HCT116 (cell line): Measurements from ENCODE around the gene CWC27. TPM values are rescaled to one million over a fixed set of nuclear protein-coding genes. Genes with fewer than 3 reads are reported as not detected.

ENCODE experiments used
- ATAC-seq: fragments of 200-7000 bp; cut with Tn5 transposase; 2 replicates; pipeline ENCODE4 v1.9.1; 2020; ENCODE audit warnings: mild to moderate bottlenecking, moderate library complexity
- BruUV-seq: library from RNA; stranded (reverse); fragments of 400-500 nt; replicated peaks from 2 replicates; lab custom pipeline; 2021; lab: Mats Ljungman, UMichigan
- CTCF ChIA-PET: fragments of 300-600 bp; sonication (Branson Sonifier 250); formaldehyde crosslinking; loops from one replicate; lab custom pipeline; 2021; ENCODE audit warnings: antibody characterized with exemption; lab: Charles Lee
- POLR2A ChIA-PET: fragments of 300-600, 350-600 bp; sonication (Branson Sonifier 250); formaldehyde crosslinking; loops from one replicate; lab custom pipeline; 2021; ENCODE audit warnings: antibody characterized with exemption; lab: Charles Lee
- RAD21 ChIA-PET, 2 experiments: fragments of 300-600 bp; sonication (Branson Sonifier 250); formaldehyde crosslinking; loops; one replicate each; lab custom pipeline; 2023; ENCODE audit warnings: low total read pairs in 2 of 2; ENCODE audit not compliant: uncharacterized antibody in 2 of 2, unreplicated experiment in 2 of 2, low non-redundant PET in 1 of 2; lab: Charles Lee
- DNase-seq: peaks from one replicate; pipeline ENCODE4 v3.0.0-alpha.2; 2010; ENCODE audit warnings: low read depth, low spot score
- H2AFZ ChIP-seq: fragments of 200-600 bp; shearing (Covaris generic), sonication (generic); 2 replicates; pipeline ENCODE4 v1.6.1; 2017; ENCODE audit warnings: low read depth, mixed run types, mixed read lengths, antibody characterized with exemption, low read length; ENCODE audit not compliant: poor library complexity, severe bottlenecking
- H3K27ac ChIP-seq: 2 replicates; pipeline ENCODE4 v1.5.1; 2012; ENCODE audit warnings: low read depth, low read length
- H3K27me3 ChIP-seq: fragments of 200-600 bp; sonication (generic); 2 replicates; pipeline ENCODE4 v1.6.1; 2016; ENCODE audit warnings: mixed run types, low read length, mixed read lengths; ENCODE audit not compliant: insufficient read depth
- H3K36me3 ChIP-seq, 2 experiments: fragments of 200-500 bp in 1 of 2; fragments of 200-600 bp in 1 of 2; sonication (Bioruptor generic) in 1 of 2; sonication (generic) in 1 of 2; 2 replicates each; pipeline versions ENCODE4 v1.5.1 to v1.6.1; 2014 to 2016; ENCODE audit warnings: low read length in 2 of 2, inconsistent platforms in 1 of 2, mixed read lengths in 1 of 2, mixed run types in 1 of 2; ENCODE audit not compliant: insufficient read depth in 2 of 2, control insufficient read depth in 1 of 2
- H3K4me1 ChIP-seq, 2 experiments: fragments of 200-600 bp in 1 of 2; sonication (generic) in 1 of 2; 2 replicates each; pipeline versions ENCODE4 v1.5.1 to v1.6.1; 2012 to 2017; ENCODE audit warnings: low read length in 2 of 2, inconsistent platforms in 1 of 2, mild to moderate bottlenecking in 1 of 2, mixed read lengths in 1 of 2, mixed run types in 1 of 2, moderate library complexity in 1 of 2; ENCODE audit not compliant: insufficient read depth in 2 of 2, control insufficient read depth in 1 of 2
- H3K4me2 ChIP-seq: fragments of 200-600 bp; sonication (generic); 2 replicates; pipeline ENCODE4 v1.6.1; 2017; ENCODE audit warnings: mixed run types, low read length, mixed read lengths
- H3K4me3 ChIP-seq, 2 experiments: fragments of 200-600 bp in 1 of 2; sonication (generic) in 1 of 2; replicated peaks in 1 of 2; 2 replicates each; pipeline ENCODE4 v1.5.1; 2011 to 2016; ENCODE audit warnings: low read length in 2 of 2, control low read depth in 1 of 2, low read depth in 1 of 2, mild to moderate bottlenecking in 1 of 2, mixed read lengths in 1 of 2, mixed run types in 1 of 2
- H3K79me2 ChIP-seq: fragments of 200-600 bp; sonication (generic); 2 replicates; pipeline ENCODE4 v1.6.1; 2017; ENCODE audit warnings: mild to moderate bottlenecking, mixed run types, low read length, moderate library complexity, mixed read lengths; ENCODE audit not compliant: insufficient read depth
- H3K9ac ChIP-seq: fragments of 200-600 bp; sonication (generic); 2 replicates; pipeline ENCODE4 v1.6.1; 2016; ENCODE audit warnings: low read length, mixed read lengths
- H3K9me2 ChIP-seq: fragments of 200-600 bp; sonication (generic), shearing (Covaris generic); 2 replicates; pipeline ENCODE4 v1.6.1; 2017; ENCODE audit warnings: mixed run types, mild to moderate bottlenecking, moderate library complexity; ENCODE audit not compliant: insufficient read depth
- H3K9me3 ChIP-seq, 2 experiments: fragments of 200-500 bp in 1 of 2; fragments of 200-600 bp in 1 of 2; sonication (Bioruptor generic) in 1 of 2; sonication (generic) in 1 of 2; 2 replicates each; pipeline ENCODE4 v1.6.1; 2014 to 2017; ENCODE audit warnings: low read length in 2 of 2, mixed read lengths in 2 of 2, inconsistent platforms in 1 of 2, low read depth in 1 of 2, mild to moderate bottlenecking in 1 of 2, mixed run types in 1 of 2, moderate library complexity in 1 of 2; ENCODE audit not compliant: control insufficient read depth in 1 of 2, insufficient read depth in 1 of 2
- H4K20me1 ChIP-seq: fragments of 200-600 bp; sonication (generic), shearing (Covaris generic); 2 replicates; pipeline ENCODE4 v1.6.1; 2017; ENCODE audit warnings: mixed run types, mild to moderate bottlenecking, moderate library complexity; ENCODE audit not compliant: insufficient read depth
- CBX3 ChIP-seq: IDR thresholded peaks from 2 replicates; pipeline ENCODE4 v1.6.1; 2012; ENCODE audit warnings: low read depth
- CEBPB ChIP-seq: IDR thresholded peaks from 2 replicates; pipeline ENCODE4 v1.6.1; 2012; ENCODE audit warnings: low read depth
- EGR1 ChIP-seq: IDR thresholded peaks from 2 replicates; pipeline ENCODE4 v1.6.1; 2012; ENCODE audit warnings: low read depth
- ELF1 ChIP-seq: IDR thresholded peaks from 2 replicates; pipeline ENCODE4 v1.6.1; 2012; ENCODE audit warnings: low read depth, borderline replicate concordance
- EZH2phosphoT487 ChIP-seq: fragments of 200-600 bp; IDR thresholded peaks from 2 replicates; pipeline ENCODE4 v1.6.1; 2018; ENCODE audit warnings: antibody characterized with exemption, borderline replicate concordance
- FOSL1 ChIP-seq: IDR thresholded peaks from 2 replicates; pipeline ENCODE4 v1.6.1; 2012; ENCODE audit warnings: low read depth
- JUND ChIP-seq: IDR thresholded peaks from 2 replicates; pipeline ENCODE4 v1.6.1; 2012
- POLR2A ChIP-seq: IDR thresholded peaks from 2 replicates; pipeline ENCODE4 v1.7.0; 2011; ENCODE audit warnings: borderline replicate concordance; ENCODE audit not compliant: insufficient read depth, insufficient read length; ENCODE audit errors: extremely low read depth
- POLR2AphosphoS5 ChIP-seq: IDR thresholded peaks from 2 replicates; pipeline ENCODE4 v1.6.1; 2011; ENCODE audit warnings: mild to moderate bottlenecking, low read depth, low read length, moderate library complexity
- RAD21 ChIP-seq: IDR thresholded peaks from 2 replicates; pipeline ENCODE4 v1.6.1; 2012; ENCODE audit warnings: low read depth, mild to moderate bottlenecking
- REST ChIP-seq: IDR thresholded peaks from 2 replicates; pipeline ENCODE4 v1.6.1; 2012; ENCODE audit warnings: low read depth
- SIN3A ChIP-seq: IDR thresholded peaks from 2 replicates; pipeline ENCODE4 v1.6.1; 2012; ENCODE audit warnings: low read depth
- SRF ChIP-seq: IDR thresholded peaks from 2 replicates; pipeline ENCODE4 v1.6.1; 2012; ENCODE audit warnings: low read depth
- TCF7L2 ChIP-seq: IDR thresholded peaks from 2 replicates; pipeline ENCODE4 v1.7.0; 2011; ENCODE audit warnings: borderline replicate concordance, inconsistent platforms; ENCODE audit not compliant: insufficient read depth, insufficient read length; ENCODE audit errors: extremely low read depth
- ZFX ChIP-seq: fragments of 450-650 bp; IDR thresholded peaks from 2 replicates; pipeline ENCODE4 v1.6.1; 2017
- ZNF274 ChIP-seq: fragments of 200-500 bp; sonication (Bioruptor generic); IDR thresholded peaks from 2 replicates; pipeline ENCODE4 v1.6.1; 2014; ENCODE audit warnings: mild to moderate bottlenecking, low read depth, low read length, inconsistent platforms
- intact Hi-C: fragments of 100-400 bp; cut with micrococcal nuclease; formaldehyde crosslinking; loops from 2 replicates; pipeline ENCODE4 v1.10.0; 2022
- total RNA-seq: library from RNA; stranded (reverse); gene quantifications from one replicate; pipeline ENCODE4 v1.2.1, GENCODE V29; 2021; ENCODE audit not compliant: unreplicated experiment
- TF ChIP-seq, protein P1 (sequence below): IDR thresholded peaks from 2 replicates; pipeline ENCODE4 v1.6.1; 2011; ENCODE audit warnings: mild to moderate bottlenecking, low read length, moderate library complexity; ENCODE audit not compliant: insufficient replicate concordance; ENCODE audit errors: extremely low read depth
- TF ChIP-seq, protein P2 (sequence below): IDR thresholded peaks from 2 replicates; pipeline ENCODE4 v1.6.1; 2012
- TF ChIP-seq, protein P3 (sequence below): IDR thresholded peaks from 2 replicates; pipeline ENCODE4 v1.6.1; 2012

CWC27 gene
- total RNA-seq, 1 experiment from 2014 or later, result 29.1 TPM

- TF ChIP-seq, protein P1, sequence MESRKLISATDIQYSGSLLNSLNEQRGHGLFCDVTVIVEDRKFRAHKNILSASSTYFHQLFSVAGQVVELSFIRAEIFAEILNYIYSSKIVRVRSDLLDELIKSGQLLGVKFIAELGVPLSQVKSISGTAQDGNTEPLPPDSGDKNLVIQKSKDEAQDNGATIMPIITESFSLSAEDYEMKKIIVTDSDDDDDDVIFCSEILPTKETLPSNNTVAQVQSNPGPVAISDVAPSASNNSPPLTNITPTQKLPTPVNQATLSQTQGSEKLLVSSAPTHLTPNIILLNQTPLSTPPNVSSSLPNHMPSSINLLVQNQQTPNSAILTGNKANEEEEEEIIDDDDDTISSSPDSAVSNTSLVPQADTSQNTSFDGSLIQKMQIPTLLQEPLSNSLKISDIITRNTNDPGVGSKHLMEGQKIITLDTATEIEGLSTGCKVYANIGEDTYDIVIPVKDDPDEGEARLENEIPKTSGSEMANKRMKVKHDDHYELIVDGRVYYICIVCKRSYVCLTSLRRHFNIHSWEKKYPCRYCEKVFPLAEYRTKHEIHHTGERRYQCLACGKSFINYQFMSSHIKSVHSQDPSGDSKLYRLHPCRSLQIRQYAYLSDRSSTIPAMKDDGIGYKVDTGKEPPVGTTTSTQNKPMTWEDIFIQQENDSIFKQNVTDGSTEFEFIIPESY, result no peak
- no peak for TF ChIP-seq JUND
- TF ChIP-seq, all 23 proteins: peak for 0
Measured at GRCh38 chr5:64979531-64979930, 210.8 kb downstream of the CWC27 start (continued).

- DNase-seq (no peak), ATAC-seq (no peak)
- BruUV-seq, result no TSS peak
- Histone ChIP-seq H3K27me3 (no peaks in the 10 kb centered on the region), H3K9me3 (no peaks in the 10 kb centered on the region), H3K4me1 (no peaks in the 10 kb centered on the region), H3K4me3 (no peak overlapping the region), H3K4me2 (no peak overlapping the region), H2AFZ (no peak overlapping the region), H3K27ac (no peak overlapping the region), H4K20me1 (no peaks in the 10 kb centered on the region), H3K79me2 (no peaks in the 10 kb centered on the region), H3K9me2 (no peaks in the 10 kb centered on the region), H3K9ac (no peak overlapping the region), H3K36me3 (no peaks in the 10 kb centered on the region)
- POLR2A ChIA-PET, result no interaction called here
- RAD21 ChIA-PET, result no interaction called here
- intact Hi-C loops, result no loop called here
- CTCF ChIA-PET, result no interaction called here
- TF ChIP-seq EGR1 (no peak), TCF7L2 (no peak), SIN3A (no peak), JUND (no peak), CEBPB (no peak), REST (no peak), ELF1 (no peak), ZFX (no peak), SRF (no peak), FOSL1 (no peak), POLR2A (no peak), RAD21 (no peak), CBX3 (no peak), ZNF274 (no peak), POLR2AphosphoS5 (no peak), EZH2phosphoT487 (no peak)
- TF ChIP-seq, protein P2, sequence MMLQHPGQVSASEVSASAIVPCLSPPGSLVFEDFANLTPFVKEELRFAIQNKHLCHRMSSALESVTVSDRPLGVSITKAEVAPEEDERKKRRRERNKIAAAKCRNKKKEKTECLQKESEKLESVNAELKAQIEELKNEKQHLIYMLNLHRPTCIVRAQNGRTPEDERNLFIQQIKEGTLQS, result no peak
- TF ChIP-seq, protein P1, result no peak
- TF ChIP-seq, protein P3, sequence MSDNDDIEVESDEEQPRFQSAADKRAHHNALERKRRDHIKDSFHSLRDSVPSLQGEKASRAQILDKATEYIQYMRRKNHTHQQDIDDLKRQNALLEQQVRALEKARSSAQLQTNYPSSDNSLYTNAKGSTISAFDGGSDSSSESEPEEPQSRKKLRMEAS, result no peak
Measured at GRCh38 chr5:64980176-64980575, 211.4 kb downstream of the CWC27 start.
